Transverse colon (tissue), 4 donors: Measurements from ENCODE around the gene CNGA2.

ENCODE experiments used
- CTCF ChIP-seq, 5 experiments: fragments of 200-600 bp in 3 of 5; fragments of 450-650 bp in 2 of 5; sonication (generic) in 3 of 5; IDR thresholded peaks; 1 replicate in 2 of 5; 2 replicates in 3 of 5; pipeline ENCODE4 v1.5.1; 2016 to 2017; ENCODE audit warnings: antibody characterized with exemption in 5 of 5, inconsistent platforms in 3 of 5, mild to moderate bottlenecking in 2 of 5, moderate library complexity in 1 of 5
- POLR2A ChIP-seq: fragments of 450-650 bp; IDR thresholded peaks from one replicate; pipeline ENCODE4 v1.6.1; 2016; ENCODE audit warnings: antibody characterized with exemption, mild to moderate bottlenecking, moderate library complexity
- POLR2AphosphoS5 ChIP-seq, 3 donors: sonication (generic); formaldehyde crosslinking; IDR thresholded peaks; one replicate each; pipeline ENCODE4 v1.6.1; 2016; ENCODE audit warnings: antibody characterized with exemption in 3 of 3

GRCh38 chrX:151695583-151696340 lies 38.8 kb upstream of the CNGA2 start:
- TF ChIP-seq POLR2A, result no peak
- TF ChIP-seq CTCF (IDR thresholded peaks at IDR 0.05), result no peak
- no peak for TF ChIP-seq POLR2AphosphoS5 (IDR thresholded peaks at IDR 0.05)
